ENCODE data around the gene CAMK4.

DNA sequence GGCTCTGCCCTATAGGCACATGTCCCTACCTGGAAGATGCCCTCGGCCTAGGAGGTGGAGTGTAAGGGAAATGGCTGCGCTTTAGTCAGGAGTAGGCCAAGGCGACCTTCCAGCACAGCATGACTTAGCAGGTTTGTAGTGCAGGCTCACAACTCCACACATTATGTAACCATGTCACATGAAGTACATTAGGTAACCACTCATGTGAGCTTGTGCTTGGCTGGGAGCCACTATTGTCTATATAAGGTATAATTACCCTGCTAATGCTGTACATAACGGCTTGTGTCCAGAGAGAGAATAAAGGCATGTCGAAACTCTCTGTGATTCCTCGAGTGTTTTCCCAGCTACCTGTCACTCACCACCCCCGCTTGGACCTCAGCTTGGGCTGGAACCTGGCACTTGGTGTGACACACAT lies 74.9 kb downstream of the CAMK4 start:
- TF ChIP-seq, protein P1, sequence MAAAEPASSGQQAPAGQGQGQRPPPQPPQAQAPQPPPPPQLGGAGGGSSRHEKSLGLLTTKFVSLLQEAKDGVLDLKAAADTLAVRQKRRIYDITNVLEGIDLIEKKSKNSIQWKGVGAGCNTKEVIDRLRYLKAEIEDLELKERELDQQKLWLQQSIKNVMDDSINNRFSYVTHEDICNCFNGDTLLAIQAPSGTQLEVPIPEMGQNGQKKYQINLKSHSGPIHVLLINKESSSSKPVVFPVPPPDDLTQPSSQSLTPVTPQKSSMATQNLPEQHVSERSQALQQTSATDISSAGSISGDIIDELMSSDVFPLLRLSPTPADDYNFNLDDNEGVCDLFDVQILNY (CRISPR knock-in tag; IDR thresholded peaks at IDR 0.05), result no peak
- TF ChIP-seq, protein P2, sequence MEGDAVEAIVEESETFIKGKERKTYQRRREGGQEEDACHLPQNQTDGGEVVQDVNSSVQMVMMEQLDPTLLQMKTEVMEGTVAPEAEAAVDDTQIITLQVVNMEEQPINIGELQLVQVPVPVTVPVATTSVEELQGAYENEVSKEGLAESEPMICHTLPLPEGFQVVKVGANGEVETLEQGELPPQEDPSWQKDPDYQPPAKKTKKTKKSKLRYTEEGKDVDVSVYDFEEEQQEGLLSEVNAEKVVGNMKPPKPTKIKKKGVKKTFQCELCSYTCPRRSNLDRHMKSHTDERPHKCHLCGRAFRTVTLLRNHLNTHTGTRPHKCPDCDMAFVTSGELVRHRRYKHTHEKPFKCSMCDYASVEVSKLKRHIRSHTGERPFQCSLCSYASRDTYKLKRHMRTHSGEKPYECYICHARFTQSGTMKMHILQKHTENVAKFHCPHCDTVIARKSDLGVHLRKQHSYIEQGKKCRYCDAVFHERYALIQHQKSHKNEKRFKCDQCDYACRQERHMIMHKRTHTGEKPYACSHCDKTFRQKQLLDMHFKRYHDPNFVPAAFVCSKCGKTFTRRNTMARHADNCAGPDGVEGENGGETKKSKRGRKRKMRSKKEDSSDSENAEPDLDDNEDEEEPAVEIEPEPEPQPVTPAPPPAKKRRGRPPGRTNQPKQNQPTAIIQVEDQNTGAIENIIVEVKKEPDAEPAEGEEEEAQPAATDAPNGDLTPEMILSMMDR (IDR thresholded peaks at IDR 0.05), result no peak
- TF ChIP-seq CBFB (CRISPR knock-in tag; IDR thresholded peaks at IDR 0.05; ENCODE audit: low read depth), result no peak
- TF ChIP-seq, protein P3, sequence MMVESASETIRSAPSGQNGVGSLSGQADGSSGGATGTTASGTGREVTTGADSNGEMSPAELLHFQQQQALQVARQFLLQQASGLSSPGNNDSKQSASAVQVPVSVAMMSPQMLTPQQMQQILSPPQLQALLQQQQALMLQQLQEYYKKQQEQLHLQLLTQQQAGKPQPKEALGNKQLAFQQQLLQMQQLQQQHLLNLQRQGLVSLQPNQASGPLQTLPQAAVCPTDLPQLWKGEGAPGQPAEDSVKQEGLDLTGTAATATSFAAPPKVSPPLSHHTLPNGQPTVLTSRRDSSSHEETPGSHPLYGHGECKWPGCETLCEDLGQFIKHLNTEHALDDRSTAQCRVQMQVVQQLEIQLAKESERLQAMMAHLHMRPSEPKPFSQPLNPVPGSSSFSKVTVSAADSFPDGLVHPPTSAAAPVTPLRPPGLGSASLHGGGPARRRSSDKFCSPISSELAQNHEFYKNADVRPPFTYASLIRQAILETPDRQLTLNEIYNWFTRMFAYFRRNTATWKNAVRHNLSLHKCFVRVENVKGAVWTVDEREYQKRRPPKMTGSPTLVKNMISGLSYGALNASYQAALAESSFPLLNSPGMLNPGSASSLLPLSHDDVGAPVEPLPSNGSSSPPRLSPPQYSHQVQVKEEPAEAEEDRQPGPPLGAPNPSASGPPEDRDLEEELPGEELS (CRISPR knock-in tag; IDR thresholded peaks at IDR 0.05), result no peak
- TF ChIP-seq, protein P4, sequence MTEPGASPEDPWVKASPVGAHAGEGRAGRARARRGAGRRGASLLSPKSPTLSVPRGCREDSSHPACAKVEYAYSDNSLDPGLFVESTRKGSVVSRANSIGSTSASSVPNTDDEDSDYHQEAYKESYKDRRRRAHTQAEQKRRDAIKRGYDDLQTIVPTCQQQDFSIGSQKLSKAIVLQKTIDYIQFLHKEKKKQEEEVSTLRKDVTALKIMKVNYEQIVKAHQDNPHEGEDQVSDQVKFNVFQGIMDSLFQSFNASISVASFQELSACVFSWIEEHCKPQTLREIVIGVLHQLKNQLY (CRISPR knock-in tag; IDR thresholded peaks at IDR 0.05), result no peak
